Globus pallidus (tissue), 1 donor: Measurements from ENCODE around the gene NUP54.

Experiments used
- DNase-seq: peaks from one replicate; pipeline ENCODE4 v3.0.0-alpha.2; 2015; ENCODE audit warnings: low spot score

The NUP54 gene, protein sequence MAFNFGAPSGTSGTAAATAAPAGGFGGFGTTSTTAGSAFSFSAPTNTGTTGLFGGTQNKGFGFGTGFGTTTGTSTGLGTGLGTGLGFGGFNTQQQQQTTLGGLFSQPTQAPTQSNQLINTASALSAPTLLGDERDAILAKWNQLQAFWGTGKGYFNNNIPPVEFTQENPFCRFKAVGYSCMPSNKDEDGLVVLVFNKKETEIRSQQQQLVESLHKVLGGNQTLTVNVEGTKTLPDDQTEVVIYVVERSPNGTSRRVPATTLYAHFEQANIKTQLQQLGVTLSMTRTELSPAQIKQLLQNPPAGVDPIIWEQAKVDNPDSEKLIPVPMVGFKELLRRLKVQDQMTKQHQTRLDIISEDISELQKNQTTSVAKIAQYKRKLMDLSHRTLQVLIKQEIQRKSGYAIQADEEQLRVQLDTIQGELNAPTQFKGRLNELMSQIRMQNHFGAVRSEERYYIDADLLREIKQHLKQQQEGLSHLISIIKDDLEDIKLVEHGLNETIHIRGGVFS

DNA sequence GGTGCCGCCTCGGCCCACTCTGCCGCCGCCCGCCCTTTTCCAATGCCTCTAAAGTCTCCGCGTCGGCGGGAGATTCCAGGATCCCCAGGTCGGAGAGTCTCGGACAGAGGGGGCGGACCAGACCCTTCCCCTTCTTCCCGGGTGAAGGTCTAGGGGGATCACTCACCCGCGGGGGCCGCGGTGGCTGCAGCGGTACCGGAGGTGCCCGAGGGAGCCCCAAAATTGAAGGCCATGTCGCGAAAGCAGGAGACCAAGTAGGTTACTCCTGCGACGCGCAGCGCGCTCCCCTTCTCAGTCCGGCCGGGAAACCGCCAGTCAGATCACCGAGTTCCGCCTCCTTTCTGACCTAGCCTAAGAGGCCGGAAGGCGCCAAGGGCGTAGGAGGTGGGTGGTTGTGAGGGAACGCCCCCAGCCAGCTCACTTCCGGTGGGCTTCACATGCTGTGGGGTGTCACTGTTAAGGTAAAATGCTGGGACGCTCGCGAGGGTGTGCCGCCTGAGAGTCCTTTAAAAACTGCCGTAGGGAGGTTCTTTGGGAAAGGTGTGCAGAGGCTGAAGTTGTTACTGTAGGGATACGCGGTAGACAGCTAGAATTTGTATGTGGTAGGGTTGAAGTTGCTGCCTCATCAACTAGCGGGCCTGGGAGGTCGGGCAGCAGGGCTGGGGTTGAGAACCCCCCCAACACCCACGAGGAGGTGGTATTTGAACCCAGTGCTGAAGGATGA is at the start of gene NUP54:
TSS of gene NUP54 (minus strand) at position 256 of the 724 bp plus-strand sequence. CDS start at position 233, 23 bp downstream.
- peak; percentile 92 for DNase-seq

DNA sequence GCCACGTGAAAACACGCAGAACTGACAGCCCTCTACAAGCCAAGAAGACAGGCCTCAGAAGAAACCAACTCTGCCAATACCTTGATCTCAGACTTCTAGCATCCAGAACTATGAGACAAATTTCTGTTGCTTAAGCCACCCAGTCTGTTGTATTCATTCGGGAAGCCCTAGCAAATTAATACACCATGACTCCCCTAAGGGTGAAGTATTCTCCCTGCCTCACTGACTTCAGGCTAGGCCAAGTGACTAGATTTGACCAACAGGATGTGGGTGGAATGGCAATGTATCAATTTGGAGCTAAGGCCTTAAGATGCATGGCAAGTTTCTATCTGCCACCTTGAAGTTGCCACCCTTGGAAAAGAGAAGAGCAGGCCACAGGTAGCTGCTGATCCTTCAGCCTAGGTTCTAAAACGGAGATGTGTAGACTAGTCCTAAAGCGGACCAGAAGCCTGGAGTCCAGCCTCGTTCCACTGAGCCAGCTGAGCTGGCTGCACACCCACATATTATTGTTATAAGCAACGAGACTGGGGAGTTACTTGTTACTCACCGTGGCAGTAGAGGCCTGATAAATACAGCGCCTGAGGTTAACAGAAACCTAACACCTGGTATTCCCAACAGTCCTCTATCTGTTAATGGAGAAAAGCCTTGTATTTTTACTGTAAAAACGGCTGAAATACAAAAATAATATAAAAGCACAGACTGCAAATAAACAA is 49.0 kb upstream of the NUP54 start:
- peak; percentile 53 for DNase-seq

GRCh38 chr4:76196376-76196775 is 48.2 kb upstream of the NUP54 start:
- no peak for DNase-seq

DNA sequence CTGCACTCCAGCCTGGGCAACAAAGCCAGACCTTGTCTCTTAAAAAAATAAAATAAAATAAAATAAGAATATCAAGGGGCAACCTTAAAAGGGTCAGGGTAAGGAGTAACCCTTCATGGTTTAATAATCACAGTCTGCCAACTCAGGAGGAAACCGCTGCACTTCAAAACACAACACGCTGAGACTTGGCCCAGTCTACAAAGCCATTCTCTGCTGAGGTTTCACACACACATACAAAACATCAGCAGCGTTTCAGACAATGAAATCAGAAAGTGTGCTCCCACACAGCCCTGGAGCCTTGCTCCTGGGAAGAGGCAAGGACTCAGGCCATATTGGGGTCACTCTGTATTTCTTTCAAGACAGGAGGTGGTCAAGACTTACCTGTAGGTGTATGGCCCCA is 47.1 kb upstream of the NUP54 start:
- no peak for DNase-seq

DNA sequence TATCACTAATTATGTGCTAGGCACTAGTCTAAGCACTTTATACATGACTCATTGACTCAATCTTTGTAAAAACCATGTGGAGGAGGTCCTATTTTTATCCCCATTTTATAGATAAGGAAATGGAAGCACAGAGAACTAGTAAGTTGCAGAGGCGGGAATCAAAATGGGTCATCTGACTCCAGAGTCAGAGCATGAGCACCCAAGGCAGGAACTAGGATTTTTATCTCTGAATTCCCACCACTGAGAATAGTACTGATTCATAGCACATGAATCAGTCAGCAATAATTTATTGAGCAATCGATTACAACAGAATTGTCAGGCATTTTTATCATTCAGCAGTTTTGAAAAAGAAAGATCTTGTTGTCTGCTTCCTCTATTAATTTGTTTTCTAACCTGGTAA is 46.1 kb upstream of the NUP54 start:
- DNase-seq: no peak

DNA sequence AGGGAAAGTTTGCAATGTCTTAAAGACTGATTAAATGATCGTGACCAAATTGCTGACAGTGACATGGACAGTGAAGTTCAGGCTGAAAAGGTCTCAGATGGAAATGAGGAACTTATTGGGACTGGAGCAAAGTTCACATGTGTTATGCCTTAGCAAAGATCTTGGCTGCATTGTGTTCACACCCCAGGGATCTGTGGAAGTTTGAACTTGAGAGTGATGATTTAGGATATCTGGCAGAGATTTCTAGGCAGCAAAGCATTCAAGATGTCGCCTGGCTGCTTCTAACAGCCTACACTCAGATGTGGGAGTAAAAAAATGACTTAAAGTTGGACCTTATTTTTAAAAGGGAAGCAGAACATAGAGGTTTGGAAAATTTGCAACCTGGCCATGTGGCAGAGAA is 44.0 kb upstream of the NUP54 start:
- DNase-seq: no peak

GRCh38 chr4:76188557-76188956 is 40.4 kb upstream of the NUP54 start:
- DNase-seq: peak; percentile 54

DNA sequence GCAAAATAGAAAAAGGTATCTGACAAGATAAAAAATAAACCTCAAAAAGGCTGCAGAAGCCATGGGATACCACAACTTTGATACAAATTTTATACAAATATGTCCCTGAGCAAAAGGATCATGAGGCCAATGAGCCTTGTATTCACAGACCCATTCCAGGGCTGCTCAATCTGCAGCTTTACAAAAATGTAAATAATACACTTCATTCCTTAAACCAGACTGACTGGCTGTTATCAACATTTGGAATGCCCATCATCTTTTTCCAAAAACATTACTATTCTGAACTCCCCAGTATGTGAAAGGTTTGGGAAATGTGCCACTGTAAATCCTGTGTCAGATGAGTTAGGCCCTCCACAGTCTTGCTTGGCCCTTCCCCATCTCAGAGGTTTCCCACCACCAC is 40.0 kb upstream of the NUP54 start:
- DNase-seq: no peak

- DNase-seq: no peak
Observed at GRCh38 chr4:76187152-76187551, 39.0 kb upstream of the NUP54 start.

- no peak for DNase-seq
Observed at GRCh38 chr4:76182463-76182862, 34.3 kb upstream of the NUP54 start.

DNA sequence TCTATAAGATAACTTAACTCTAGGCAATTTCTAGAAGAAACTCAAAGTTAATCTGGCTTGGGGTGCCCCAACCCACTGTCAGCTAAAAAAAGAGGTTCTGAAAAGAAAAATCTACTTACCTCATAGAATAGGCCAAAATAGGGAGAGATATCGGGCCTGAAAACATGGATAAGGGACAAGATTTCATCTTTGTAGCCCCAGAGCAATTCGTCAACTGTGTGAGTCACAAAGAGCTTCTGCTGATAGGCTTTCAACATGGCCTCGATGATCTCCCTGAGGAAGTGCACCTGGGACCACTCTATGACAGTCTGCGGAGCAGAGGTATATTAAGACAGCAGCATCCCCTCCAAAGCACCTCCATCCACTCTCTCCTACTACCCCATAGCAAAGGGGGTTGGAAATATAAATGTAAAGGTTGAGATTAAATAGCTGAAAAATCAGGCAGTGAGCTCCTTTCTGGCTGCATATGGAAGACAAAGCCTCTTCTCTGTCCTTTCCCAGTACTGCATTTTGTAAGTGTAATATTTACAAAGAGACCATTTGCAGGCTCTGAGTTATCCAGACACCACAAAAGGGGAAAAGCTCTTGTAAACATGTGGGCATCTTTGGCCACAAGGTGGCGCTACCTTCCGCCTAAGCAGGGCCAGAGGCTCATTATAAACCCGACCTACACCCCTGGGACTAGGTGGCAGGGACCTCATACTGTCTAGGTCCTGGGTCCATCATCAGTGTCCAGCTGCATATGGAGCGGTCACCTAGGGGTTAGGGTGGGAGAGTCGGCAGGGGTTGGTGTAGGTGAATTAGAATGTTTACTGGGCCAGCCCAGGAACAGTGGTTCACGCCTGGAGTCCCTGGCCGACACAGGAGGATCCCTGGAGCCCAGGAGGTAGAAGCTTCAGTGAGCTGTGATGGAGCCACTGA is 31.5 kb upstream of the NUP54 start:
- DNase-seq: peak; percentile 93

- no peak for DNase-seq
Observed at GRCh38 chr4:76178296-76178695, 30.1 kb upstream of the NUP54 start.

DNA sequence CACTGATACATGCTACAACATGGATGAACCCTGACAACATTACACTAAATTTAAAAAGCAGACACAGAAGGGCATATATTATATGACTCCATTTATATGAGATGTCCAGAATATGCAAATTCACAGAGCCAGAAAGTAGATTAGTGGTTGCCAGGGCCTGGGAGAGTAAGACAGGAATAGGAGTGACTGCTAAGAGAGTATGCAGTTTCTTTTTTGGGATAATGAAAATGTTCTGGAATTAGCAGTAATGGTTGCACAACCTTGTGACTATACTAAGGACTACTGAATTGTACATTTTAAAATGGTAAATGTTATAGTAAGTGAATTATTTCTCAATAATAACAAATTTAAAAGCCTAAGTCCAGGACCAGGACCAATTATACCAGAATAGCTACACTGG is 29.5 kb upstream of the NUP54 start:
- no peak for DNase-seq

DNA sequence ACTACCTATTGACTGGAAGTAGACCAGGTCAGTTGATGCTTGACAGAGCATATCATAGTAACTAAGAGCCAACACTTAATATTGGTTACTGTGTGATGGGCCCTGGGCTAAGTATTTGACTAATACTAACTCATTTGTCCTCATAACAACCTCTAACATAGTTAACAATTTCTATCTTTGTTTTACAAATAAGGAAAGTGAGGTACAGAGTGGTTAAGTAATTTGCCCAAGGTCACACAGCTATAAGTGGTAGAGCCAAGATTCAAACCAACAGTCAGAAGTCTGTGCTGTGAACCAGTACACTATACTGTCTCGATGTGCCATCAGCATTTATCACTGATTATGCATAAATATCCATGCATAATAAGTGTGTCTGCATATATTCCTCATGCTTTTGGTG is 27.1 kb upstream of the NUP54 start:
- no peak for DNase-seq

DNA sequence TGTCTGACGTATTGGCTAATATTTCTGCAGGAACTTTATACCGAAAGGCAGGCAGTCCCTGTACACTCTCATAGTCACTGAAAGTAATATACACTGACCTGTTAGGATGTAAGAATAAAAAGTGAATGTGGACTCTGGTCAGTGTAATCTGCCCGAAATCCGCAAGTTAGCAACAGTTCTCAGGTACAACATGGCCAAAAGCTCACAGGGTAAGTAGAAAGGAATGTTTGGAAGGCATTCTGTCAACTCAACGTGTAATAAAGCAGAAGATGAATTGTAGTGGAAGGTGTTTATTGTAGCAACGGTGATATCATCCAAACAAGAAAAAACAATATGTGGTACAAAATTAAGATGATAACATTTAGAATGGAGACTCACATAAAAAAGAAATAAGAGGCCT is 26.0 kb upstream of the NUP54 start:
- no peak for DNase-seq

- DNase-seq: no peak
Observed at GRCh38 chr4:76168688-76169087, 20.5 kb upstream of the NUP54 start.

- no peak for DNase-seq
Observed at GRCh38 chr4:76166480-76166879, 18.3 kb upstream of the NUP54 start.

DNA sequence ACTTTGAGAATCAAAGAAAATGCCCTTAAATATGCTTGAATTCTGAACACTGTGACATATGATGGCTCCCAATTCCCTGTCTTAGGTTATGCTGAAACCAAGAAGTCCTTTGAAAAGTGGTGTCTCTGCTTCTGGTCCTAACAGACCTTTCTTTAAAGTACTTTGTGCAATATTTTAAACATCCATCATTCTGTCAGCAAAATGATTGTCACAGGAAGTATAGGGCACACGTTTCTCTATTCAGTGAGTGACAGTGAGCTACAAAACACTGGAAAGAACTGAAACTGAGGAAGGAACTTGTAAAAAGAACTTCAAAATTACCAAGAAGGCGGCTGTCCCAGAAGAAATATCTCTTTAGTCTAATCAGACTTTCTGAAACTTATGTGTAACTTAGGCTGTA is 12.2 kb upstream of the NUP54 start:
- no peak for DNase-seq

- no peak for DNase-seq
Observed at GRCh38 chr4:76156635-76157034, 8.4 kb upstream of the NUP54 start.

- no peak for DNase-seq
Observed at GRCh38 chr4:76155979-76156378, 7.8 kb upstream of the NUP54 start.

DNA sequence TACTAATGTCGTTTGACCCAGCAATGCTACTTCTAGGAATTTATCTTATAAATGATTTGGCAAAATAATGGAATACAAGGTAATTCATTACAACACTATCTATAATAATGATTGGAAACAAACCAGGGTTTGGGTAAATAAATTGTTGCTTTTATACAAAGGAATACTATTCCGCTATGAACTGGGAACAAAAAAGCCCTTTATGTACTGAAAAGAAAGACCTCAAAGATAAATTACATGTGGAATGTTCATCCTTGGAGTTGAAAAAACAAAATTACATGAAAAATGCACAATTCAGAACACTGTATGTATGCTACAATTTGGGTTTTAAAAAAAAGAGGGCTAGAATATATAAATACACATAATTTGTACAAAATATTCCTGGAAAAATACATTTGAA is 5.2 kb upstream of the NUP54 start:
- DNase-seq: peak; percentile 71
